Measurements from ENCODE around the gene SRCIN1.

Gene SRCIN1

DNA sequence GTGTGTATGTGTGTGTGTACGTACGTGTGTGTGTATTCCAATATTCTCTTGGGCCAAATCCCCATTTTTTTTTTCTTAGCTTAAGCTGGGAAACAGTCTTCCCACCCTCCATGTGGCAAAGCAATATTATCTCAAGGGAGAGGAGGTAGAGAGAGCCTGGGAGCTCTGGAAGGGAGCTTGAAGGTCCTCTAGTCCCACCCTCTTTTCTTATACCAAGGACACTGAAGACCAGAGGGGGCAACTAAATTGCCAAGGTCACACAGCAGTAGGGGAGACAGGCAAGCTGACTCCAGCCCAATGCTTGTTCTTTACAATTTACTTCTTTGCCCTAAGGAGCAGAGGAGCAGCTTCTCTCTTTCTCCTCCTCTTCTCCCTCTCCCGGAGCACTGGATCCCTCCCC is 6.8 kb downstream of the SRCIN1 start:
- no peak for DNase-seq

DNA sequence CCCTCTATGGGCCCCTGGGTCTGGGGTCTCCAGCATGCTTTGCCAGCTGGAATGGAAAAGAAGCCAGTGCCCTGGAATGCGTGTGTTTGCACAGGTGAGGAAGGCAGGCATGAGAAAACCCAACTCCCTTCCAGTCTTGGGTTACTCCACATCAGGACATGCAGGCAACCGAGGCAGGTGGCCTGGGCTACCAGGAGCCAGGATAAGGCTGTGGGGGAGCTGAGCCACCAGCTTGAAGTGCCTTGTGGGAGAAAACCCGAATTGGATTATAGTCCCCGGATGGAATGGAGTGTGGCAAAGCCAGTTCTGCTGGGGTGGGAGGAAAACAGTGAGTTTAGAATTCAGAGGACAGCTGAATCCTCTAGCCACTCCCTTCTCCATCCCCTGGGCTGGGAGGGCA is 7.2 kb downstream of the SRCIN1 start:
- no peak for DNase-seq

DNA sequence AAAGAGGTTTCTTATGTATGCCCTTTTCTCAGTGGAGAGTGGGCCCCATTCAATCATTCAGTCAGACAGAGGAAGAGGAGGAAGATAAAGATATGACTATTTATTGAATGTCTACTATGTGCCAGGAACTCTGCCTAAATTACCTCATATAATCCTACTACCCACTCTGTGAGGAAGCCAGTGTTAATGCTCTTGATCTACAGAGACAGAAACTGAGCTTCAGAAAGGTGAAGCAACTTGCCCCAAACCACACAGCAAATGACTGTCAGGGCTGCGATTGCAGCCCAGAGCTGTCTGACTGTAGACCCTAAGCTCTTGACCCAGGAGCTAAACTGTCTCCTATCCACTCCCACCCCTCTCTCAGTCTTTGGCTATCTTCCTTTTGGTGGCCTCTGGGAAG is 8.4 kb downstream of the SRCIN1 start:
- DNase-seq, result no peak

DNA sequence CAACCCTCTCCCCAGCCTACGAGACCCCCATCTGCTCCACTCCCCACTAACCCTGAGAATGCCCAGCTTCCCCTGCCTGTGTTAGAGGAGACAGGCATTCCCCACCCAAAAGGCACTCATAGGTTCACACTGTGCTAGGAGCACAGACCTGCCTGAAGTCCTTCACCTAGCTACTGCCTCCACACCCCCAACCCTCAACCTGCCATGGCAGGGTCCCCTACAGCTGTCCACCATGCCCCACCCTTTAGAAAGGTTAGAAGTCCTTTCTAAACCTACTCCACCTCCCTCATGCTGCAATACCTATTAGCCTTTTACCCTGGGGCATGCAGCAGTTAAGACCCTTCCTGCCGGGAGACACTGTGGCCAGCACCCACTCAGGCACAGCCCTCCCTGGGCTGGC is 9.1 kb downstream of the SRCIN1 start:
- no peak for DNase-seq

DNA sequence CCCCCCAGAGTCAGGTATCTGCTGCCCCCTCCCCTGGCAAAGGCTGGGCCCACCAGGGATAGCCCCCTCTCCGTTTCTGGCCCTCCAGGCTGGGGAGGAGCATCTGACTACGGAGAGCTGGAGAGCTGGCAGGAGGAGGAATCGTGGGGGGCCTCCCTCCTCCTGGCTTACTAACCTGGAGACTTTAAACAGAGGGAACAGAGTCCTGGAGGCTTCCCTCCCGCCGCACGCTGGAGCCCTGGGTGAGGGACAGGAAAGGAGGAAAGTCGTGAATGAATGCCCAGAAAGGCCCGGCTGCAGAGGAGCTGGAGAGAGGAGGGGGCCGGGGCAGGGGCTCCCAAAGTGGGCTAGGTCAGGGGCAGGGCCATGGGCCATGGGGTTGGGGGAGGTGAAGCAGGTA is 9.9 kb downstream of the SRCIN1 start:
- no peak for DNase-seq

DNA sequence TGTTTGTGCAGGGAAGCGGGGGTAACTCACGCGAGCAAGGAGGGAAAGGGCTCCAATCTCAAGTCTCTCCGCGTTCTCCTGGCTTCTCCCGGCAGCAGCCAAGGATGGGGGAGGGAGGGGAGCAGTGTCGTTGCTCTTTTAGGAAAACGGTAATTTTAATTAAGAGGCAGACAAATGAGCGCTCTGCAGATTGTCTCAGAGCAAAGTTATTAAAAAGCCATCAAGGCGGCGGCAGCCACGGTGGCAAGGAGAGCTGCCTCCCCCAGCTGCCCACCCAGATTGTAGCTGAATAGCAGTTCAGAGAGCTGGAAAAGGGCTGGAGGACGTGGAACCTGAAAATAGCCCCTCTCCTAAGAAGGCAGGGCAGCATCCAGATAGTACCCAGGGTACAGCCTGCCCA is 11.6 kb downstream of the SRCIN1 start:
- no peak for DNase-seq

DNA sequence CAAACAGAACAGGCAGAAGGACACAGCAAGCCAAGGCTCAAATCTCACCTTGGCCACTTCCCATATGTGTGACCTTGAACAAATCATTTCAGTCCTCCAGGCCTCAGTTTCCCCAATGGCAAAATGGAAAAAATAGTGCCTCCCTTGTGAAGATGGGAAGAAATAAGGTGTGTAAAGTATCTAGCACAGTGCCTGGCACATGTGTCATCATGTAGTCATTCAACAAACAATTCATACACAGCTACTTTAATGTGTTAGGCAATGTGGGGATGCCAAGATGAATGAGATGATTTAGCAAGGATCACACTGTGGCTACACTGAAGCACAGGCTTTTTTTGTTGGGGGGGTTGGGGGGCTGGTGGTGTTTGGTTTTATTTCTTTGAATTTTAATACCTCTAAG is 13.3 kb downstream of the SRCIN1 start:
- DNase-seq, result no peak

DNA sequence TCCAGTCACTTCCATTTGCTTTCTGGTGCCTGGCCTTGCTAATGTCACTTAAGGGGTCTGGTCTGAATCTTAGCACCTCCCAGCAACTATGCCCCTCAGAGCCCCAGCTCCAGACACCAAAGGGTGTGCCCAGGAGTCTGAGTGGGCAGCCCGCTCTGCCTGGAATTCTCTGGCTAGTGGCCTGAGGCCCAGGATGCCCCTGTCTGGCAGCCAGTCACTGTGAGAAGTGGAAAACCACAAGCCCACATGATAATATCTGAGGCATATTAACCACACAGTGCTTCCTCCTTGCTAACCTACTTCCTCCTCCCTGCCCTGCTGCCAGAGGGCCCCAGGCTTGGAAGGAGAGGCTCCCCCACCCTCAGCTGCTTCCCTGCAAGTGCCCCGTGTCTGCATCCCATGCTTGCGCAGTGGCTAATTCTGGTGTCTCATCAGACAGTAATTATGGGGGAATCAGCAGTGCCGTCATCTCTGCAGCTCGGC is 14.0 kb downstream of the SRCIN1 start:
- no peak for DNase-seq

DNA sequence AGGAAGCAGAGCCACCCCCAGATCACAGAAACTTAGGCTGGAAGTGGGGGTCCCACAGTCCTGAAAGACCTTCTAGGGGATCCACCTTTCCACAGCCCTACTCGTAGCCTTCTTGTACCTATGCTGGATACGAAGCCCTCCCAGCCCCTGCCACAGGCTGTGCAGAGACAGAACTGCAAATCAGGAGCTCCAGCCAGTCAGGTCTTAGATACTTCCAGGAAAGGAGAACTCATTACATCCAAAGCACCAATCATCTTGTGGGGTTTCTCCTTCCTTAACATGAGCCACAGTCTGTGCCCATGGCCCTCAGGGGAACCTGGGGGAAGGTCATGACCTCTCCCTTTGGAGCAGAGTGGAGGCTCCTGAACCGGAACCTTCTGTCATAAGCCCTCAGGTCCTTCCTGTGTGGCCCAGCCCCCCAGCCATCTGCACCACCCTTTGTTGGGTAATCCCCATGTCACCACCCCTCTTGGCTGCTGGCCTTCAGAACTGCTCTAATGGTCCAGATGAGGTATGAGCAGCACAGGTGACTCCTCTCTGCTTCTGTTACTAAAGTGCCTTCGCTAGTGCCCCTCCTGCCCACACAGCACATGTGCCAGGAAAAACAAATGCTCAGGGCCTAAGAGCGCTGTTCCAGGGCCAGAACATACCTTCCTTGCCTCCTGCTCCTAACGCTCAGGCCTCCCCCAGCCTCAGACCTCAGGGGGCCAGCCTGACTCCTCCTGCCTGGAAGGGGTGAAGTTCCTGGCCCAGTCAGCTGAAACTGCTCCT is 14.6 kb downstream of the SRCIN1 start:
- DNase-seq, result no peak

DNA sequence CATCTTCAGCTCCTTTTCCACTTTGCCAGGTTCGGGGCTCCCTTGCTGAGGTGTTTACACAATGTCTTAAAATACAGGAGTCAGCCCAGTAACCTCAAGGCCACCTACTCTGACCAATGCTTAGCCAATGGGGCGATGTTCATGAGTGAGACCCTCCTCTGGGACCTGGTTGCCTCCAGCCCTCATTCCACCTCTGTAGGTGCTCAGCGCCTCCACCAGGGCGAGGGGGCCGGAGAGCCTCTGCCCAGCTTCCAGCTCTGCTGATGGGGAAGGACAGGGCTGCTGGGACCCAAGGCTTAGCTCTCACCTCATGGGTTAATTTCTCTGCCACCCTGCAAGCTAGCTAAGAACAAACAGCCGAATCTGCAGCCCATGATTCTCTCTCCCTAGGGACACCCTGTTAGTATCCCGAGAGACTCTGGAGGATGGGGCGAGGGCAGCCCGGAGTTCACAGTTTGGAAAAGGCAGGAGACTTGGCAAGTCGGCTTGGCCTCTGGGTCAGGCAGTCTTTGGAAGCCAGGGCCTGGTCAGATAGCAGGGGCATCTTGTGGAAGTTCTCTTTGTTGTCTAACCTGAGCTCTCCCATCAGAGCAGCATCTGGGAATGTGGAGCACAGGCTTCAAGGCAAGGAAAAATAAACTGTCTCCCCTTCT is 16.2 kb downstream of the SRCIN1 start:
- no peak for DNase-seq

DNA sequence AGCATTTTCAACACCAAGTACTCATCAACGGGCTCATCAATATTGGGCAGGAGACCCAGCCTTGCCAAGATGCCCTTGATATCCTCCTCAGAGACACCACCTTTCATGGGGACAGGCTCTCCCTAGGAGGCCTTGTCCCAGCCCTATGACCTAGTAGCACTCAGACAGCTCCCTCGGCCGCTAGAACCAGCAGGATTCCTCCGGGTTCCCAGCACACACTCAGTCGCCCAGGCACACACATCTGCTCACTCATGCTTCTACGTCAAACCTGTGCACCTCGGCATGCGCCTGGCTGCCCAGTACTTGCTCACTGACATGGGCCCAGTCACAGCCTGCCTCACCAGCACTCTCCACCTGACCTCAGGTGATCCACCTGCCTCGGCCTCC is 17.0 kb downstream of the SRCIN1 start:
- no peak for DNase-seq

DNA sequence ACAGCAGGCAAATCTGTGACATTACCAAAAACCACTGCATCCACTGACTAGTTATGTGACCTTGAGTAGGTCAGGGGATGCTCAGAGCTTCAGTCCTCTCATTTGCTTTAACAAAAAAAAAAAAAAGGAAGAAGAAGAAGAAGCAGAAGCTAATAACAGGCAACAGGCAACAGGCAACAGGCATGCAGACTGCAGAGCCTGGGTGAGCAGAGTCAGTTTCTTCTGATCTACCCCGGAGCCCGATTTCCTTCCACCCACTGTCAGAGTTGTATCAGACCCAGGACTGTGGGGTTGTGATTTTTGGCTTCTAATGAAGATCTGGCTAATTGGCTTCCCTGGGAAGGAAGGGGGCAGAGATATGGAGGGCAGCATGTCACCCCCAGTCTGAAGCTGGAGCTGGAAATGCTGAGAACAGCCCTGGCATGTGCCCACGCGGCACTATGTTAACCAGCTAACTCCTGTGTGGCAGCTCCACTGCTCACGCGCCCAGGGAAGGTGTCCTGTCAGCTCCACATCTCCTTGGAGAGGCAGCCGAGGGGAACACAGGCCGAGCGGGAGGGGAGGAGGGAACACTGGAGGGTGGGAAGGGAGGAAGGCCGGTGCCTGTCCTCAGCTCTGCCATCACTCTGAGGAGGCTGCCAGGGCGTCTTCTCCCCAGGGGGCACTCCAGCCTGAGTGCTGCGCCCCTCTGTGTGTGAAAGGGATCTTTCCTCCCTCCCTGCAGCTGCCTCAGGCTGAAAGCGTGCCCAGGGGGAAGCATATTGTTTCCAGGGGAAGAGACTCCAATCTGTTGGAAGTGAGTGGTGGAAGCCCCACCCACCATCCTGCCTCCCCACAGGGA is 17.6 kb downstream of the SRCIN1 start:
- DNase-seq, result no peak

DNA sequence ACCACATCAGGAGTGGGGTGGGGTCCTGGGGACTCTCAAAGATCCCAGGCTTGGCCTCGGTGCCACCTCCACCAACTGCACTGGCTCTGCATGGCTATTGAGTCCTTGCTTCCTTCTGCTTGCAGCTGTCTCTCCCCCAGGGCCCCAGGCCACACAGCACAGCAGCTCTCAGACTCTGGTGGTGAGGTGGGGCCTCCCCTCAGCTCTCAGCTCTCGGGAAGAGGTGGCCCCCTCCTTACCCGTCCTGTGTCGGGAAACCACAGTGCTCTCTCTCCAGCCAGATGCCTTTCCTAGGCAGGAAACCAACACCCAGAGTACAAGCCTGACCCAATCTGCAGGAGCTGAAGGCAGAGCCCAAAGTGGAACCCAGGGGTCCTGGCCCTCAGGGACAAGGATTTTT is 18.5 kb downstream of the SRCIN1 start:
- DNase-seq, result no peak

DNA sequence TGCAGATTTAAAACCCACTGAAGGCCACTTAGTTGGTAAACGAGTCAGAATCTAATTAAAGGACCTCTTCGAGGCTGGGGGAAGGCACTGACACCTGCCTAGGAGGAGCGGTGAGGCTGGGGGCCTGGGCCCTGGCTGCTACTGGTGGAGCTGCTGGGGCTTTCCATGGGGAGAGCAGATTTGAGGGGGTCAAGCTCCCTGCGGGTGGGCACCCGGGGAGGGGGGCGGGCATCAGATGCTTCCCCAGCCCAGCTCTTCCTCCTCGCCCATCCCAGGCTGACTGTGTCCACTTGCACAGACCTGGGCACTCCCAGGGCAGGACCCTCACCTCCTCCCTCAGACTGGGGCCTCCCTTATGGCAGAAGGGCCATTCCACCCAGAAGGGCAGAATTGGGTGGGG is 19.0 kb downstream of the SRCIN1 start:
- no peak for DNase-seq

DNA sequence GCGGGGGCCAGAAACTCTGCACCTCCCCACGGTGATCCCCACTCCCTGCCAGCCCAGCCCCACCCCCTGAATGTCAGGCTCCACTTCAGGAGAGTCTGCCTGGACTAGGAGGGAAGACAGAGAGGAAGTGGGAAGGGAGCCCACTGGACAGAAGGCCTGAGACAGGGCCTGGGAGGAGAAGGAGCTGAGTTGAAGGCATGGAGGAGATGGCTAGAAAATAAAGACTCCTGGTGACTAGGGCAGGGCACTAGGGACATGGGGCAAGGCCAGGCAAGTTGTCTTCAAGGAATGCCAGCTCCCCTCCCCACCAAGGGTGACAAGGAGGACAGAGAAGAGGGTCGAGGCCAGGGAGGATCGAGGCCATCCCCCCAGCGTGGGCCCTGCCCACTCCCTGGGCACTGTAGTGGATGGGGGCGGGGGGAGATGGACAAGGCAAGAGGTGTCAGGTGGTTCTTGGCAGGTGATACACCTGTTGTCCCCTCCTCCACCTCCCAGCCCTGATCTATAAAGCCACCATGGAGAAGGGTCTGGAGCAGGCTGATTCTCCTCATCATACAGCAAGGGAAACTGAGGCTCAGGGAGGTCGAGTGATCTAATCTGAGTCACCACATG is 19.7 kb downstream of the SRCIN1 start:
- no peak for DNase-seq

DNA sequence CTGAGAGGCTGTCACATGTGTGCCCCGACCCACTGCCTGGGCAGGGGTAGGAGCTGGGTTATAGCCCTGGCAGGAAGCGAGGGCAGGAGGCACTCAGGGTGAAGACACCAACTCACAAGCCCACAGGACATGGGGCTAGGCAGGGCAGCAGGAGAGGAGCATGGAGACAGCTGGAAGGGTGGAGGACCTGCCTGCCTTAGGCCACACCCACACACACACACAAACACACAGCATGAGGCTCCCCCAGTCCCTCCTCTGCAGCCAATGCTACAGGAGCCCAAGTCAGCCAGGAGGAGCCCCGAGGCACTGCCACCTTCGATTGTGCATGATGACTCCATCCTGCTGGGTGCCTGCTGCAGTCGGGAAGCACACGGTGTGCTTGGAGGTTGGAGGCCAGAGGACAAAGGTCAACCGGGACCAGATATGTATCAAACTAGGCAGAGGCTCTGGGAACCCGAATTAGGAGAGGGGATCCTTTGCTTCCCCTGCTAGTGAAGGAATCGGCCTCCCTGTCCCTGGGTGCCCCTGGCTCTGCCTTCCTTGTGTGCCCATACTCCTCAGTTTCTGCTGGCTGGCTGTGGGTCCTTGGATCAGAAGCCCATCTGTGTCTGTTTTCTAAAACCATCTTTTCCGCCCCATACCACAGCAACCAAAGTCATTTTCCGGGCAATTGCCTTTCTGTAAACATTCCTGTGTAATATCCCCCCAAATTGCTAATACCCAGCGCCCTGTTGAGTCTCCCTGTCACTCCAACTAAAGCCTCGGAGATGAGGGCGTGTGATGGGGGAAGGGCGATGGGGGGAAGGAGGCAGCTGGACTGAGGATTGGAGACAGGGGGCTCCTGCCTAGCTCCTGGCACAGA is 20.5 kb downstream of the SRCIN1 start:
- no peak for DNase-seq

DNA sequence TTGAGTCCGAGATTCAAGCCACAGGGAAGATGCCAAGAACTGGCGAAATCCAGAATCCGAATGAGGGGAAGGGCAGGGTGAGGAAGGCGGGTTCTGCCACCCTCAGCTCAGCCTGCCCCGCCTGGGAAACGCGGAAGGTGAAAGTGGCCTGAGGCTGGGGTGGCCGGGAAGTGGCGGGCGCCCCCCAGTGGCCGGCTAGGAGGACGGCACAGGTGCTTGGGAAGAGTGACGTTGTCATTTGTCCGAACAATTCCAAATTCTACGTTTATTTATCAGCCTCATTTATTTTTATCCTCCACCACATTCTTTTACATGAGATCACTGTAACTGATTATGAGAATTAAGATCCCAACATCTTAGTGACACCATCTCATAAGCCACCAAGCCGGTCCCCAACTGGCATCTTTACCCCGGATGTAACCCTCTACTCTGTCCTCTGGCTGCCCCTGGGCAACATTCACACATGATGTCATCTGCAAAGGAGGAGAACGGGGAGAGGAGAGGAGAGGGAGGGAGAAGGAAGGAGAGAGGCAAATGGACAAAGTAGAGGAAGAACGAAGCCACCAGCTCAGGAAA is 21.3 kb downstream of the SRCIN1 start:
- DNase-seq, result peak; percentile 59

DNA sequence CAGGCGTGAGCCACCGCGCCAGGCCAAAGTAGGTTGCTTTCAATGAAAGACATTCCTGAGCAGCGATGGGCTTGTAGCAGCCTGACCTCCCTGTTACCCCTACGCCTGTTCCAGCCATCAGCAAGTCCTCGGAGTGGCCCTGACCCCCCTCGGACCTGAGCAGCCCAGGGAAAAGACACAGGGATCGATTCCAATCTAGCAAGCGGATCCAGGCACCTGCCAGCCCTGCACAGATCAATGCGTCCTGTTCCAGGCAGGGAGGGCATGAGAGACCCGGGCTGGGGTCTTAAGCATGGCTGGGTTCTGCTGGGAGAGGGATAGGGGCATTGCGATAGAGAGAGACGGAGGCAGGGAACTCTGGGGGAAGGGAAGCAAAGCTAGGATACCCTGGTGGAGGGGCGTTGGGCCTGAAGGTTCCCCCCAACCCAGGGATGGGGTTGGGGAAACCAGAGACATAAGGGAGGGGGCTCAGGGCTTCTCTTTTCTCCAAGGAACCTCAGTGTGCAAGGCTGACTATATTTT is 21.9 kb downstream of the SRCIN1 start:
- DNase-seq, result no peak

DNA sequence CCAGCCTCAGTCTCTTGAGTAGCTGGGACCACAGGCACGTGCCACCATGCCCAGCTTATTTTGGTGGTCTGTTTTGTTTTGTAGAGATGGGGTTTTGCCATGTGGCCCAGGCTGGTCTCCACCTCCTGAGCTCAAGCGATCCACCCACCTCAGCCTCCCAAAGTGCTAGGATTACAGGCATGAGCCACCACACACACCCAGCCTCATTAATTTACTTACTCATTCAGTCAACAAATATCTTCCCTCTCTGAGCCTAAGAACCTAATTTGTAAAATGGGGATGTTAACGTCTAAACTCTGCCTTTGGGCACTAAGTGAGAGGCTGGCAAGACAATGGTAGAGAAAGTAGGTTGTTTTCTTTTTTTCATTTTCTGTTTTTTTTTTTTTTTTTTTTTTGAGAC is 22.6 kb downstream of the SRCIN1 start:
- DNase-seq, result no peak

DNA sequence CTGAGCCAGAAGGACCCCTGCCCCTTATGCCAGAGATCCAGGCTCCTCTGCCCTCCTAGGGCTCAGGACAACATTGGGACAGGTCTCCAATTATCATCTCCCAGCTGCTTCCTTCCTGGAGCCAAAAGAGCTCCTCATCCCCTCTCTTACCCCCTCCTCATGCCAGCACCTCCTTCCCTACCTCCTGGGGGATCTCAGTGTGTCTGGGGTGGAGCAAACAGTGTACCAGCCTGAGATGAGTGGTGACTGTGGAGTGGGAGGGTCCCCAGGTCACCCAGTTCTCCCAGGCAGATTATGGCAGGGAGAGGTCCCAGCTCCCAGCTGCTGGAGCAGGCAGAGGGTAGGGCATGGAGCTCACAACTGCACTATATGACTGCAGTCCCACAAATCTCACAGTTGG is 23.7 kb downstream of the SRCIN1 start:
- no peak for DNase-seq

DNA sequence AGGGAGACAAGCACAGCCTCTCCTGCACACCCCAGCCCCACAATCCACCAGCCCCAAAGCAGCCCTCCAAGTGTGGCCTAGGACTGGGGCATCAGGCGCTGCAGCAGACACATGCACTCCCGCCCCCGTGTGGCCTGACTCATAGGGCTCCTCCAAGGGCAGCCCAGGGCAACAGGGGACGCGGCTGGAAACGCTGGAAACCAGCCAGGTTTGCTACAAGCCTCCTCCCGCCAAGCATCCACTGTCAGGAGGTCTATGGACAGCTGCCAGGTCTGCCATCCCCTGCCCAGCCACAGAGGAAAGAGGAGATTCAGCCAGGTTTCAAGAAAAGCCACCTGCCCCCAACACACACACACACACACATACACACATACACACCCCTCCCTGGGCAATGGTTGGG is 25.8 kb downstream of the SRCIN1 start:
- DNase-seq, result no peak

DNA sequence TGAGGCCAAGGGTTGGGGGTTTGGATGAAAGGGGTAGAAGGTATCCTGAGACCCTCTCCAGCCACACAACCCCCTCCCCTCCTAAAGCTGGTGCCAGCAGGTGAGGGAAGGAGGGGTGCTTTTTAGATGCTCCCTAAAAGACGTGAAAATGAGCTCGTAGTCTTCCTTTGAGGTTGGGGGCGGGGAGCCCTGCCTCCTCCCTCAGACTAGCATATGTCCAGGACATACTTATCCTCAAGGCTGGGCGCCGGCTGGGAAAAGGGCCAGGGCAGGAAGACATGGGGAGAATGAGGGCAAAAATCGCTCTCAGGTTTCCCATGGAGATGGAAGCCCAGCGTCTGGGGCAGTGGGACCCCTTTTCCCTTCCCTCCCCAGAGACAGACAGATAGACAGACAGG is 26.7 kb downstream of the SRCIN1 start:
- DNase-seq, result no peak

All from activated CD4-positive, alpha-beta T cell treated with anti-CD3 and anti-CD28 coated beads, Interleukin-2, amount 50 U/mL, for 1 hour (primary cell).